Islet precursor cell (in vitro differentiated cells): ENCODE measurements around the gene TXNDC11.
A peak's percentile ranks its signal among the peaks of the same experiment; 100 is the strongest.

Experiments used
- DNase-seq: peaks from one replicate; pipeline ENCODE4 v3.0.0-alpha.2; 2018

The TXNDC11 gene

GRCh38 chr16:11649276-11649675 lies 93.4 kb downstream of the TXNDC11 start:
- no peak for DNase-seq

GRCh38 chr16:11642765-11643116 lies 99.9 kb downstream of the TXNDC11 start:
- DNase-seq: no peak

- DNase-seq: peak; percentile 76
Observed at GRCh38 chr16:11640987-11641817, 101.5 kb downstream of the TXNDC11 start.

GRCh38 chr16:11639925-11640899 lies 102.4 kb downstream of the TXNDC11 start:
- peak; percentile 81 for DNase-seq

GRCh38 chr16:11639008-11639562 lies 103.6 kb downstream of the TXNDC11 start:
- DNase-seq: no peak

GRCh38 chr16:11638140-11638539 lies 104.5 kb downstream of the TXNDC11 start:
- DNase-seq: no peak

- no peak for DNase-seq
Observed at GRCh38 chr16:11637320-11637719, 105.3 kb downstream of the TXNDC11 start.

GRCh38 chr16:11636172-11636721 lies 106.4 kb downstream of the TXNDC11 start:
- peak; percentile 90 for DNase-seq

GRCh38 chr16:11635679-11636171 lies 106.9 kb downstream of the TXNDC11 start:
- no peak for DNase-seq

- DNase-seq: no peak
Observed at GRCh38 chr16:11635113-11635652, 107.5 kb downstream of the TXNDC11 start.

GRCh38 chr16:11634312-11634711 lies 108.3 kb downstream of the TXNDC11 start:
- no peak for DNase-seq

- DNase-seq: no peak
Observed at GRCh38 chr16:11633113-11633512, 109.5 kb downstream of the TXNDC11 start.

GRCh38 chr16:11632455-11632939 lies 110.2 kb downstream of the TXNDC11 start:
- DNase-seq: peak; percentile 88

- DNase-seq: no peak
Observed at GRCh38 chr16:11631214-11631613, 111.4 kb downstream of the TXNDC11 start.

GRCh38 chr16:11630768-11631056 lies 111.9 kb downstream of the TXNDC11 start:
- no peak for DNase-seq

GRCh38 chr16:11630046-11630767 lies 112.5 kb downstream of the TXNDC11 start:
- no peak for DNase-seq
